ENCODE results near the gene FARP2. TPM values are rescaled to one million over a fixed set of nuclear protein-coding genes. Genes with fewer than 3 reads are reported as not detected.

Gene FARP2
- 34.5 and 53.9 TPM in 2 replicates for total RNA-seq (ENCODE audit: low replicate concordance)

GRCh38 chr2:241355983-241356870 is at the start of gene FARP2:
TSS of gene FARP2 (plus strand) at chr2:241356285. CDS start at chr2:241373108, 16,823 bp downstream.

GRCh38 chr2:241315093-241315878 is 40.8 kb upstream of the FARP2 start, which contains the start of gene HDLBP:
TSS of gene HDLBP (minus strand) at chr2:241315672. CDS start at chr2:241266869, 48,803 bp downstream.

GRCh38 chr2:241315879-241316631 is 40.0 kb upstream of the FARP2 start, which contains the start of gene SEPTIN2:
TSS of gene SEPTIN2 (plus strand) at chr2:241315925. CDS start at chr2:241324233, 8,308 bp downstream.

GRCh38 chr2:241508240-241509154 is 152.4 kb downstream of the FARP2 start, which contains the start of gene STK25:
TSS of gene STK25 (minus strand) at chr2:241508584. CDS start at chr2:241508035, 549 bp downstream.

Other genes starting within 250 kb of the FARP2 start
- gene PASK, start 206.8 kb upstream of the FARP2 start, total RNA-seq (ENCODE audit: low replicate concordance) = 2.4 and 9.9 TPM in 2 replicates
- 100 and 202 TPM in 2 replicates for gene PPP1R7, start 205.8 kb upstream of the FARP2 start, total RNA-seq (ENCODE audit: low replicate concordance)
- 0.12 and 0.23 TPM in 2 replicates for gene ANO7, start 167.6 kb upstream of the FARP2 start, total RNA-seq (ENCODE audit: low replicate concordance)
- 1,542 and 1,698 TPM in 2 replicates for gene HDLBP, start 40.6 kb upstream of the FARP2 start, total RNA-seq (ENCODE audit: low replicate concordance)
- gene SEPTIN2, start 40.4 kb upstream of the FARP2 start, total RNA-seq (ENCODE audit: low replicate concordance) = 425 and 506 TPM in 2 replicates
- 181 and 244 TPM in 2 replicates for gene STK25, start 152.3 kb downstream of the FARP2 start, total RNA-seq (ENCODE audit: low replicate concordance)
- gene BOK, start 202.5 kb downstream of the FARP2 start, total RNA-seq (ENCODE audit: low replicate concordance) = 4.9 and 13.5 TPM in 2 replicates

All from smooth muscle cell of the coronary artery (primary cell).